ENCODE measurements around the gene GIMAP8.

Gene GIMAP8

DNA sequence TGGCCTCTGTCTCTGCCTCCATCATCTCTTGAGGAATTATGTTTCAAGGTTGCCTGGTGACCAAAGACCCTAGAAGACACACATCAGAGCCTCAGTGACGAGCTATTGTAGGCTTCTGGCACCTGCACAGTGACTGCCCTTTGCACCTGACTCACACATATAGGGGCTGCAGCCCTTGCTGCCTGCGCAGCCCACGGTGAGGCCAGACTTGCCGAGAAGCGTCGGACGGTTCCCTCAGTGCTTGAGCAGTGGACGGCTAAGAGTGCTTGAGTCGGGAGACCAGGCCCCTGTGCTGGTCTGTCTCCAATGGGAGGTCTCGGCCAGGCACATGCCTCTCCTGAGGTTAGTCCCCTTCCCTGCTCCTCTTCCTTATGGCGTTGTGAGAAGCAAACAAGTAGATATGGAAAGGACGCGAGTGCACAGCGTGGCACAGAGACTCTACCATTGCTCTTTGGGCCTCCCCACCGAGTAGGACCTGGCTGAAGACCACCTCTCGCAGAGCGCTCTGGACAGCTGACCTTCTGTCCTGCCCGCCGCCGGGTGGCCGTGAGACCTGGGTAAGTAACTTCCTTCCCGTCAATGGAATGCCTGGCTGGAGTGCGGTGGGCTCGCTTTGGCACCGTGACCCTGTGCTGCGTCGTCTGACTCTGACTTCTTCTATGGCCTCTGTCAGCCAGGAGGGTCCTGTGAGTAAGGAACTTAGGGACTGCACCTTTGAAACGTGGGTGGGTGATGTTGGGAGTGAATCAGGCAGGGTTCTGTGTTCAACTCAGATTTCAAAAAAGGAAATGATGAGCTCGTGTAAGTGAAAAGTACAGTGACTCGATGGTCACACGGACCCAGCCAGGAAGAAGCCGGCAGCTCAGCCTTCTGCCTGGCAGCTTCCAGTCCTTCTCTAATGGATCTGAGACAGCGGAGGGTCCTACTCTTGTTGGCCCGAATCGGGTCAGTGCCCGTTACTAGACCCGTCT, 37.6 kb upstream of the GIMAP8 start:
- H3K27ac ChIP-seq: no peak overlapping the region
- no peak for TF ChIP-seq ZFX (IDR thresholded peaks at IDR 0.05; ENCODE audit: borderline replicate concordance)
- TF ChIP-seq, protein P1, sequence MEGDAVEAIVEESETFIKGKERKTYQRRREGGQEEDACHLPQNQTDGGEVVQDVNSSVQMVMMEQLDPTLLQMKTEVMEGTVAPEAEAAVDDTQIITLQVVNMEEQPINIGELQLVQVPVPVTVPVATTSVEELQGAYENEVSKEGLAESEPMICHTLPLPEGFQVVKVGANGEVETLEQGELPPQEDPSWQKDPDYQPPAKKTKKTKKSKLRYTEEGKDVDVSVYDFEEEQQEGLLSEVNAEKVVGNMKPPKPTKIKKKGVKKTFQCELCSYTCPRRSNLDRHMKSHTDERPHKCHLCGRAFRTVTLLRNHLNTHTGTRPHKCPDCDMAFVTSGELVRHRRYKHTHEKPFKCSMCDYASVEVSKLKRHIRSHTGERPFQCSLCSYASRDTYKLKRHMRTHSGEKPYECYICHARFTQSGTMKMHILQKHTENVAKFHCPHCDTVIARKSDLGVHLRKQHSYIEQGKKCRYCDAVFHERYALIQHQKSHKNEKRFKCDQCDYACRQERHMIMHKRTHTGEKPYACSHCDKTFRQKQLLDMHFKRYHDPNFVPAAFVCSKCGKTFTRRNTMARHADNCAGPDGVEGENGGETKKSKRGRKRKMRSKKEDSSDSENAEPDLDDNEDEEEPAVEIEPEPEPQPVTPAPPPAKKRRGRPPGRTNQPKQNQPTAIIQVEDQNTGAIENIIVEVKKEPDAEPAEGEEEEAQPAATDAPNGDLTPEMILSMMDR (IDR thresholded peaks at IDR 0.05): no peak

- TF ChIP-seq, protein P1 (IDR thresholded peaks at IDR 0.05): no peak
- H3K27ac ChIP-seq: no peak overlapping the region
Observed at GRCh38 chr7:150413640-150414081, 36.8 kb upstream of the GIMAP8 start.

GRCh38 chr7:150415161-150416153, 35.0 kb upstream of the GIMAP8 start:
- H3K27ac ChIP-seq: no peak overlapping the region
- no peak for TF ChIP-seq ZFX (IDR thresholded peaks at IDR 0.05; ENCODE audit: borderline replicate concordance)
- TF ChIP-seq, protein P1 (IDR thresholded peaks at IDR 0.05): no peak

DNA sequence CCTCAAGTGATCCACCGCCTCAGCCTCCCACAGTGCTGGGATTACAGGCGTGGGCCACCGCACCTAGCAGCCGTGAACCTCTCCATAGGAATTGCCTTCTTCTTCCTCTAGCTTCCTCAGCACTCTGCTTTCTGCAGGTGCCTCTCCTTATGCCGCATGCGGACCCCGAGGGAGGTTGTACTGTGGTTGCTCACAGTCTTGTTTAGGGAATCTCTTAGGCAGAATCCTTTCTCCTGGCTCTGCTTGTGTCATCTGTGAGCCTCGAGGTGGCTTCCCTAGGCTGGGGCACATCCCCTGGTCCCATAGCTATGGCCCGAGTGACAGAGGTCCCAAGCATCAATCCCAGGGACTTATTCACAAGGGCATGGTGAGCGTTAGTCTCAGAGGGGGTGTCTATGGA, 33.2 kb upstream of the GIMAP8 start:
- TF ChIP-seq, protein P1 (IDR thresholded peaks at IDR 0.05): no peak
- no peak for TF ChIP-seq ZFX (IDR thresholded peaks at IDR 0.05; ENCODE audit: borderline replicate concordance)
- H3K27ac ChIP-seq: no peak overlapping the region

DNA sequence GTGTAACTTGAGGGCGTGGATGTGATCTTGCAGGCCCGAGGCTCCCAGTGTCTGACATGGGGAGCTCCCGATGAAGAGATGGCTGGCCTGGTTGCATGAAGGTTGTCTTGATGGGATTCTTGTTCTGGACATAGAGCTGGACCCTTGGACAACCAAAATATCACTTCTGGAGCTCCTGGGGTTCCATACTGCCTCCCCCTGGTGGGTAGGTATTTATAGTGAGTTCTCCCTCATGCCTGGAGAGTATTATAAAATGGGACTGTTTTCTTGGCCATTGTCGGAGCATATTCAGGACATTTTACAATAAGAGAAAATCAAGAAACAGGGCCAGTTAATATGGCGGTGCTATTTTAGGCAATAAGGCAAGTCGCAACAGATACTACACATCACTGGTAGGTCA, 32.6 kb upstream of the GIMAP8 start:
- no peak for TF ChIP-seq ZFX (IDR thresholded peaks at IDR 0.05; ENCODE audit: borderline replicate concordance)
- TF ChIP-seq, protein P1 (IDR thresholded peaks at IDR 0.05): peak; percentile 46

DNA sequence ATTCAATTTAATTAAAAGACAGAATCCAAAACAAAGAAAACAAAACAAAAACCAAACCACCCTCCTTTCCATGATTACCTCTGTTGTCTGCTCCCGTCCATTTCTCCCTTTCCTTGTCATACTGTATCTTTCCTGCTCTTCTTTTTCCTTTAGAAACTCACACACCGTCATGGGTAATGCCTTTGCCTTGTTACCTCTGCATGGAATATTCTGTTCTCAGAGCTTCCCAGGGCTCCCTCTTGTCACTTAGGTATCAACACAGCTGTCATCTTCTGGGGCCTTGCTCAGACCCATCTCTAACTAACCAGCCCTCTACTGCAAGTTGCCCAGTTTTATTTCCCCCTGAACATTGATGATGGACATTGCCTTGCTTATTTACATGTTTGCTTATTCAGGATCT, 30.2 kb upstream of the GIMAP8 start:
- no peak overlapping the region for H3K27ac ChIP-seq
- TF ChIP-seq, protein P1 (IDR thresholded peaks at IDR 0.05): no peak
- TF ChIP-seq ZFX (IDR thresholded peaks at IDR 0.05; ENCODE audit: borderline replicate concordance): no peak

More for the DNA sequence above, 32.6 kb upstream of the GIMAP8 start:
- H3K27ac ChIP-seq: no peak overlapping the region

Data from 22Rv1 (cell line).